ENCODE measurements around the gene GAS2L1.
A peak's percentile ranks its signal among the peaks of the same experiment; 100 is the strongest.

The GAS2L1 gene

DNA sequence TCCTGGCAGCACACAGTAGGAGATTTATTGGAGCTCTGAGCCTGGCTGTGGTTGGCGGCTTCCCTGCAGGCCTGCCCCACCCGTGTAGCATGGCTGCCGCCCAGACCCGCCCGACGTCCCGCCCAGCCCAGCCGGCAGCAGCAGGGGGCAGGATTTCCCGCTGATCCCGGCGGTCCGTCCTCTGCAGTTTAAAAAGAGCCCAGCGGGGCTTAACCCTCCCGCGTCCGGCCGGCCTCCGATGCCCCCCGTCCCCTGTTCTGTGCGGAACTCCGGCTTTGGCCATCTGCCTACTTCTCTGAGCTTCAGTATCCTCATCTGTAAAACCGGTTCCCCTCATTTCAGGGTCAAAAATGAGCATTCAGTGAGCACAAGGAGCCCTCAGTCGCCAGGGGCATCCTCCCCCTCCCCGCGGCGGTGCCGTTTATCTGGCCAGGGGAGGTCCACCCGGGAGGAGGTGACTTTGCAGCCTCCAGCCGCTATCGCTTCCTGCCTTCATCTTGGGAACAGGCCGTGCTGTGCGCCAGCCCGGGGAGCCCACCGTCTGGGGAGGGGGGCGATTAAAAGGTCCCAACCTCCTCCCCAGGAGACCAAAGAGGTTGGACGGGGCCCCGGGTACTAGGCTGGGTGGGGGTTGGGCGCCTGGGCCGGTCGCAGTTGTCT lies at the start of gene GAS2L1:
GAS2L1 (plus strand) TSS at position 476 of the 660 bp plus-strand sequence. CDS start 1,456 bp downstream, outside the sequence.
- peak; percentile 31 for DNase-seq (ENCODE audit: low read depth)

DNA sequence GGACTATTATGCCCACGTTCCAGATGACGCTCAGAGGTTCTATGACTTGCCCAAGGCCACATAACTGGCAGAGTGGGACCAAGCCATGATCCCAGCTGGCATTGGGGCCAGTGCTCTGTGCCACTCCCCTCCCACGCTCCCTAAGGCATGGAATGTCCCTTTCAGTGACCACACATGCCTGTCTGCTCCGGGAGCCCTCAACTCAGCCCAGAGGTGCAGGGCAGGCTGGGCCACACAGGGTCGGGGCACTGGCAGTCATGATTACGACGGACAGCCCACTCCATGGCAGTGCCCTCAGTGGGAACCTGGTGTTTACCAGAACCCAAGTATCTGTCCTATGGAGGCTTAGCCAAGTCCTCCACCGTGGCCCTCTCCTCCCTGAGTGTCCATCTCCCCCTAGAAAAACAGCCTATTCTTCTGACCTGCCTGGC lies 48.7 kb upstream of the GAS2L1 start:
- DNase-seq (ENCODE audit: low read depth), result no peak

DNA sequence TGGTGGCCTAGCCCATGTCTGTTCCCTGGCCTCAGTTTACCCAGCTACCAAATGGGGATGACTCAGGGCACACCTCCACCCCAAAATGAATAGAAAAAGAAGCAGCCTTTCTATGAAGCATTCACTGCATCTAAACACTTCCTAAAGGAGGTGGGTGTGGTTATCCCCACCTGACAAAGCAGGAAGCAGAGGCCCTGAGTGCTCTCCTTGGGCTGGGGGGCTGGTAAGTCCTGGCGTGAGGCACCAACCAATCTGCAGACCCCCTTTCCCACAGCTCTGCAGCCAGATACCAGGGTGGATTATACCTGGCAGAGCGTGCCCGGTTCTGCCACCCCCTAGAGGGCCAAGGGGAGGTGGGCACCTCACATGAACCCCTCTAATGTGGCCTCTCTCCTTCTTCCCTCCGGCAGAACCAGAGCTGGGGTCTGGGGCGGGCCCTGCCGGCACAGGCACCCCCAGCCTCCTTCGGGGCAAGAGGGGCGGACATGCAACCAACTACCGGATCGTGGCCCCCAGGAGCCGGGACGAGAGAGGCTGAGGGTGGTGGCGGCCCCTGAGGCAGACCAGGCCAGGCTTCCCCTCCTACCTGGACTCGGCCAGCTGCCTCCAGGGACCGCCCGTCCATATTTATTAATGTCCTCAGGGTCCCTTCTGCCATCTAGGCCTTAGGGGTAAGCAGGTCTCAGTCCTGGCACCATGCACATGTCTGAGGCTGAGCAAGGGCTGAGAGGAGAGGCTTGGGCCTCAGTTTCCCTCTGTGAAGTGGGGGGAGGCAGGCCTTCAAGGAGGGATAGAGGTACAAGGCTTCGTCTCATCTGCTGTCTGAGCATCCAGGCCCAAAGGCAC lies 47.8 kb upstream of the GAS2L1 start:
- no peak for DNase-seq (ENCODE audit: low read depth)

DNA sequence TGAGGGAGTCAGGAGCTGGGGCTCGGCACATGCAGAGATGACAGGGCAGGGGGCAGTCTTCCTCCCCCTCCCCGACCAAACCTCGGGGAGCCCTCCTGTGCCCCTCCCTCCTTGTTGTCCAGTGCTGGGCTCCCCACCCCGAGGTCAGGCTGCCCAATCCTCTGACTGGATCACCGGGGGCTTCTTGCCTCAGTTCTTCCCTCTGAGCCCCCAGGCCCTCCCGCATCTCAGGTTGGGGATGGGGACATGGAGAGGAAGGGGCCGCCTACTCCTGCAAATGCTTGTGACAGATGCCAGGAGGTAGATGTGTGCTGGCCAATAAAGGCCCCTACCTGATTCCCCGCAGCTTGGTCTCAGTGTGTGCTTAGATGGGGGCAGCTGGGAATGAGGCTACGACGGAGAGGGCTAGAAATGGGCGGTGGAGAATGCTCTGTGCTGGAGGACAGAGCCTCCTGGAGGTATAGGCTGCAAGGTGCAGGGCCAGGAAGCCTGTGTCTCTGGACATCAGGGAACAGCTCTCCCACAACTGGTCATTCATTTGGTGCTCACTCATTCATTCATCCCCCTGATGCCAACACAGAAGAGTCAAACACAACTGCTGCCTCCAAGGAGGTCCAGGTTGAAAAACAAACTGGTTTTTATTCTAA lies 47.1 kb upstream of the GAS2L1 start:
- DNase-seq (ENCODE audit: low read depth), result no peak

- DNase-seq (ENCODE audit: low read depth), result no peak
These were observed 46.4 kb upstream of the GAS2L1 start for GRCh38 chr22:29260031-29260560.

- no peak for DNase-seq (ENCODE audit: low read depth)
These were observed 45.7 kb upstream of the GAS2L1 start for GRCh38 chr22:29260601-29261315.

DNA sequence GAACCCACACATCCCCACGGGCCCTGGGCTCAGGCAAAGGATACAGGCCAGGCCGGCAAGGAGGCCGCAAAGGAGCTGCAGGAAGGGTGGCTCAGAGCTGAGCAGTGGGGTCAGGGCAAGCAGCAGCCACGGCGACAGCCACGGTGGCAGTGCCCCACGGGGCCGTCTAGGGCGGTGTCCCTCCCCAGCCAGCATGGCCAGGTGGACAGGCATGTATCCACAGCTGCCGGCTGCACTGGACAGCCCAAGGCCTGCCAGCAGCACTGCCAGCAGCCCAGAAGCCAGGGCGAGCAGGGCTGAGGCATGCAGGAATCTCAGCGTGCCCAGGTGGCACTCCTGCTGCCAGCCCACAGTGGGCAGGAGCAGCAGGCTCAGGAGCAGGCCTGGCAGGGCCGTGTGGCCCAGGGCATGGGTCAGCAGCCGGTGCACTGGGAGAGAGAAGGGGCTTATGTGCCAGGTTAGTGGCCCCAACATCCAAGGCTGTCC lies 42.6 kb upstream of the GAS2L1 start:
- DNase-seq (ENCODE audit: low read depth), result no peak

GRCh38 chr22:29265305-29265704 lies 41.1 kb upstream of the GAS2L1 start:
- DNase-seq (ENCODE audit: low read depth), result no peak

- DNase-seq (ENCODE audit: low read depth), result no peak
These were observed 40.5 kb upstream of the GAS2L1 start for GRCh38 chr22:29265929-29266328.

DNA sequence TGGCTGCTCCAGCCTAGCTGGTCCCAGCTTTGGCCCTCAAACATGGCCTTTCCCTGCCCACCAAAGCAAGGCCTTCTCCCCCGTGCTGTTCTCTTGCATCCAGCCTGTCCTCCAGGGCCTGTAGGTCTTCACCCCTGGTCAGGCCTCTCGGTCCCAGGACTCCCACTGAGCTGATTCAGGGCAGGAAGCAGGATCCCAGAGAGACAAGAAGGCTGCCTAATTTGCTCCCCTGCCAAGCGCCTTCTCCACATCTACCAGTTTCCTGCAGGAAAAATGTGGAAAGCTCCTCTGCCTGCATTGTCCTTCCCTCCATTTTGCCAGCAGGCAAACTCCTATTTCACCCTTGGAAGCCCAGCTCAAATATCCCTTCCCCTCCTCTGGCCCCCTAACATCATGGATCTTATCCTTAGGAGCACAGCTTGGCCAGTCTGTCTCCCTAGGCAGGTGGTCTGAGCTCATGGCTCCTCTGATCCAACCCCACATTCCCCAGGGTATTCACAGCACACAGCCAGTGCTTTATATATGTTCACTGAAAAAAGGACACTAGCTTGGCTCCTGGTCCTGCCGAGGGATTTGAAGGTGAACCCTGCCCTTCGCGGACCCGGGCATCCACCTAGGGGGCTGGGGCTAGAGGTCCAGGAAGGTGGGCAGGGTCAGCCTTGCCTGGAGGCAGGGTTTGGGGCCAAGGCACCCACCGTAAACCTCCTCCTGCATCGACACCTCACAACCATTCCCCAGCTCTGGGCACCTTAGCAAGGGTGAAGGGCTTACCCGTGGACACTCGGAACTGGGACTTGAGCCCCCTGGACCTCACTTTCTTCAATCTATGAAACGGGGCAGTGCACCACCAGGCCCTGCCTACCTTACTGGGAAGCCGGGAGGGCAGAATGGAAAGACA lies 39.6 kb upstream of the GAS2L1 start:
- no peak for DNase-seq (ENCODE audit: low read depth)

DNA sequence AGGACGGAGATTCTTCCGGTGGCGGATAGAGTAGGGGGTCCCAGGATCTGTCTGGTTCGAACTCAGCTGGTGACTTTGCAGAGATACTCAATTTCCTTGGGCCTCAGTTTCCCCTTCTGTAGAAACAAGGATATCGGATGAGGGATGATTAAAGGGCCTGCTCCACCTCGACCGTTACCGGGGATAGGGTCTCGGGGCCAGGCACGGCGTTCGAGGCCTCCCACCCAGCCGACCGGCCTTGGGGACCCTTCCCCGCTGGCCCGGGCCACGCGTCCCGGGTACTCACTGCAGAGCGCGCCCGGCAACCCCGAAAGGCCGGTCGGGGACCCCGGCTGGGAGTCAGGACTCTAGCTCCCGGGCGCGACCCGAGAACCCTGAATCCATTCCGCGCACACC lies 39.0 kb upstream of the GAS2L1 start:
- no peak for DNase-seq (ENCODE audit: low read depth)

GRCh38 chr22:29267858-29268510 lies 38.5 kb upstream of the GAS2L1 start, which contains the start of the genes EWSR1 and RHBDD3:
Gene EWSR1, plus strand, starts transcription at chr22:29268268. Its CDS starts 69 bp downstream, at chr22:29268337.
Gene RHBDD3, minus strand, starts transcription at chr22:29267981. Its CDS starts 2,355 bp downstream, at chr22:29265626.
- DNase-seq (ENCODE audit: low read depth), result peak; percentile 82

- no peak for DNase-seq (ENCODE audit: low read depth)
These were observed 37.8 kb upstream of the GAS2L1 start for GRCh38 chr22:29268511-29269229.

DNA sequence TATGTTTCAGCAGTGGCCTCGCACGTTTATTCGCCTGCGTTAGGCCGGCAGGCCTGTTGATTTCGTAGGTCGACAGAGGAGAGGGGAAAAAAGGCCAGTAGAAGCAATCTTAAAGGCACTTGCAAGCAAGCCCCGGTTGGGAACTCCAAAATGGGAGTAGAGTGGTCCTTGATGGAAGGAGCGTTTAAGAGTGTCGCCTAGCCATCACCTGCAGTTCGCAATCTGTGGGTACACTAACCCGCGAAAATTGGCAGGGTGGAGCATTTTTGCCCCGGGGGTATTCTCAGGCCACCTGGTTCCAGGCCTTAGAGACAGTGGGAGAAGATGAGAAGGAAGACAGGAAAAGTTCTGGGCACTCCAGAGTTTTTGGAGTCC lies 37.2 kb upstream of the GAS2L1 start:
- no peak for DNase-seq (ENCODE audit: low read depth)

GRCh38 chr22:29269731-29270474 lies 36.5 kb upstream of the GAS2L1 start:
- no peak for DNase-seq (ENCODE audit: low read depth)

DNA sequence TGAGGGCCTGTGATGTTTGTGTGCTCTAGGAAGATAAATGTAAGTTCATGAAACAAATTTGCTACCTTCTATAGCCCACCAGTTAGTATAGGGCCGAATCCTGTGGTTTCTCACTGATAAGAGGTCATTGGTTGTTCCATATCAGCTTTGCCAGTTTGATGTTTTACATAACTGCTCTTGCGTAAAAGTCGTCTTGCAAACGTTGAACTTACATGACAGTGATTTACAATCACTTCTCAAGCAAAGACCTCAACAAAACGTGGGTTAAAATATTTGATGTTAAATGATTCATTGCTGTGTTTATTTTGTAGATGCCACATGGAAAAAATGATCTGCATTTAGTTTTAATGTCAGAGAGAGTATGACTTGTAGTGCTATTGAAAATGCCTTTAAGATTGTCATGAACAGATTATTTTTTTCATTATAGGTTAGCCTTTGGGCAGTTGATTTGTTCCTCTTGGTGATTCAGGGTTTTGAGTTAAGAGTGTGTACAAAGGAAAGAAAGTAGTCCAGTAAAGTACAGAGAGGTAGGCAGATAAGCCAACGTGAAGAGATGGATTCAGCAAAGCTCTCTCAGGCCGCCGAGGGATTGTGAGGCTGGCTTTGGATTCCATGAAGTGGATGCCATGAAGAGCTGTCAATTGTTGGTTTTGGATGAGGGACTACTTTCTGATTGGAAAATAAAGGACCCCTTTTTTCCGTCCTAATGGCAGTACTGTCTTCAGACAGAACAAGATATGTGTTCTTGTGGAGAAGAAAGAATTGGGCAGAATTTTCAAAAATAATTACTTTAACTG lies 35.8 kb upstream of the GAS2L1 start:
- DNase-seq (ENCODE audit: low read depth), result no peak

- no peak for DNase-seq (ENCODE audit: low read depth)
These were observed 33.8 kb upstream of the GAS2L1 start for GRCh38 chr22:29272624-29273023.

GRCh38 chr22:29275167-29275566 lies 31.3 kb upstream of the GAS2L1 start:
- no peak for DNase-seq (ENCODE audit: low read depth)

Data from GM04503 (cell line).